Limb (tissue), 2 donors: ENCODE measurements around the gene IDH3A.

Experiments used
- DNase-seq, 2 donors: peaks; one replicate each; pipeline ENCODE4 v3.0.0-alpha.2; 2016; ENCODE audit errors: extremely low spot score in 2 of 2

The IDH3A gene

DNA sequence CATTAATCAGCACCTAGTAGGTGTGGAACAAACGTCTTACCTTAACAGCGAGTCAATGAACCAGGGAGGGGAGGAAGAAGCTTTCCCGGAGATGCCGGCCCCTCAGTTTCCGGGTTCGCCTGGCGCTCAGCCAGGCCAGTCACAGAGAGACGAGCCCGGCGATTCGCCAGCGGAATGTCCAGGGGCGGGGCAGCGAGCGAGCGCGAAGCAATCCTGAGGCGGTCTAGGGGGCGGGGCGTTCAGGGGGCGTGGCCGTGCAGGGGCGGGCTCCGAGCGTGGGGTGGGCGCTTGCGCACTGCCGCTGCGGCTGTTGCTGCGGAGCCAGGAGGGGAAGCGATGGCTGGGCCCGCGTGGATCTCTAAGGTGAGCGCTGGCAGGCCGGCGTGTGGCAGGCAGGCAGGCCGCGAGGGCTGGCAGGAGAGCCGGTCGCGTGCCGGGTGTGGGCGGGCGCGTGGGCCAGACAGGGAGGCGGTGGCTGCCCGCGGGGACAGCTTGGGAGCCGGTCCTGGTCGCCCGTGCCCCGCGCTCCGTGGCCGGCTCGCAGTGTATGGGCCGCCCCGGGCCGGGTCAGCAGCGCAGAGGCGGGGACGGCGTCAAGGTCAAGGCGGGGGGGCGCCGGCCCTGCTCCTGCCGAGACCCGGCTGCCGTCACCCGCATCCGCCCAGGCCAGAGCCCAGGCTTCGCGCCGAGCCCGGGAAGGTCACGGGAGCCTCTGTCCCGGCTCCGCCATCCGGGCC is at the start of gene IDH3A:
Gene IDH3A, plus strand, starts transcription at position 295 of the 737 bp plus-strand sequence. Its CDS starts 42 bp downstream, at position 337.
- peak; percentile 98 to 100 for DNase-seq

DNA sequence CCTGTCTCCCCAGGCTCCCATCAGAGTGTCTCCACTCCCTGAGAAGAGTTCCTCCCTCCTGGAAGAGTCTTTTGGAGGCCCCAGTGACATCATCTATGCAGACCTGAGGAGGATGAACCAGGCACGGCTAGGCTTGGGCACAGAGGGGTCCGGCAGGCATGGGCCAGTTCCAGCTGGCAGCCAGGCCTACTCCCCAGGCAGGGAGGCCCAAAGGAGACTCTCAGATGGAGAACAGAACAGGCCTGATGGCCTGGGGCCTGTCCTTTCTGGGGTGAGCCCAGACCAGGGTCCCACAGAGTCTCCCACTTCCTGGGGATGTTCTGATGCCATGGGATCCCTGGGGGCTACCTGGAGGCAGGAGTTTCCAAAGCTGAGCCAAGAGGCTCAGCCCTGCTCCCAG is 48.3 kb upstream of the IDH3A start:
- no peak for DNase-seq

DNA sequence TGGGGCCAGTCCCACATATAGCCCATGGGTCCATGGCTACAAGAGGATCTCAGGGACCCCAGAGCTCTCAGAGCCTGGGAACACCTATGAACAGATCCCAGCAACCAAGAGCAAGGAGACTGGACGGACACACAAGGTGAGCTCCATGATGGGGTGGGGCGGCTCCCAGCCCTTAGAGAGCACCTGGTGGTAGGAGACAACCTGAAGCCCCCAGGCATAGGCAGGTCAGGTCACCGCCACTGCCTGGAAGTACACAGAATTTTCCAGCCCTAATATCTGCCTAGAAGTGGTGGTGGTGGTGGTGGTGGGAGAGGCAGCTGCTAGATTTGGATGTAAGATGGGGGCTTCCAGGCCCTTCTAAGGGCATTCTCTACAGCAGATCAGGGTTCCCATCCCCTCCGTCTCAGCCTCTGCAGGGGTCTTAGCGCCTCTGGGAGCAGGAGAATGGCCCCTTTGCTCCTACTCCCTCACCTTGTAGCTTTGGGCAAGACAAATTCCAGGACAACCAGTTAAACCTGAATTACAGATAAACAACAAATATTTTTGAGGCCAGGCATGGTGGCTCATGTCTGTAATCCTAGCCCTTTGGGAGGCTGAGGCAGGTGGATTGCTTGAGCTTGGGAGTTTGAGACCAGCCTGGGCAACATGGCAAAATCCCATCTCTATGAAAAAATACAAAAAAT is 47.6 kb upstream of the IDH3A start:
- no peak for DNase-seq

DNA sequence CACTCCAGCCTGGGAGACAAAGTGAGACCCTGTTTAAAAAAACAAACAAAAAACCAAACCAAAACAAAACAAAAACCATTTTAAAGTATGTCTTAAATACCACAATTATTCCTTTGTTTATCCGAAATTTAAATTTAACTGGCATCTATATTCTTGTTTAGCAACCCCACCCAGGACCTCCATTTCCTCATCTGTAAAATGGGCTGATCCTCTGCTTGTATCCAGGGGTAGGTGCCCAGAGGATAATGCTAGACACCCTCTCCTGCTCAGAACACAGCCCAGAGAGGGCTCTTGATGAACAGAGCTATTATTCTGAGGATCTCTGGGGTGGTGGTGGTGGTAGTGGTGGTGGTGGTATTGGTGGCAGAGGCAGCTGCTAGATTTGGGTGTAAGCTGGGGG is 47.0 kb upstream of the IDH3A start:
- DNase-seq, result no peak

- DNase-seq, result no peak
Observed at GRCh38 chr15:78102741-78103140, 46.4 kb upstream of the IDH3A start.

DNA sequence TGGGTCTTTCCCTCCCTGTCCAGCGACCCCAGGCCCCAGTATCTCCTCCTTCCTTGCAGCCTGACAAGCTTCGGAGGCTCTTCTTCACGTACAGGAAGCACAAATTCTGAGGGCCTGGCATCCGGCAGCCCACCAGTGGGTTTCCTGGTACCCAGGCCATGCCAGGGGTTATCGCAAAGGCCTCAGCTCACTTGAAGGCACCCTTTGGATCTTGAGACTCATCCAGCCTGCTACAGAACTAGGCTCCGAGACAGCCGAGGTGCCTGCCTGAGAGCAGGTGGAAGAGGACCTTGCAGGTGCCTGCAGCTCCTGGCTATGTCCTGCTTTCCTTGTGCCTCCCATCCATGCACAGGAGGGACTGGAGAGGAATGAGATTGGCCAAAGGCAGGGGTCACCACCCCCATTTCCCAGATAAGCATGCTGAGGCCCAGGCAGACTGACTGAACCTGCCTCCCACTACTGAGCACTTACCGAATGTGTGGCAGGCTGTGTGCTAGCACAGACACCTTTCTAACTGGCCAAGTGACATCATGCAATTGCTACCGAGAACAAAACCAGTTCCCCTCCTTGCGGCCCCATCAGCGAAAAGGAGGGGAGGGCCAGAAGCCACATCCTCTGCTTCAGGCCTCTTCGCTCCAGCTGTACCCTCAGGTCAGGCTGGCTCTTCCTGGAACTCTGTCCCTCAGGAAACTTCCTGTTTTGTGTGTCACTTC is 45.6 kb upstream of the IDH3A start:
- peak in 1 of 2 donors; percentile 20 for DNase-seq

DNA sequence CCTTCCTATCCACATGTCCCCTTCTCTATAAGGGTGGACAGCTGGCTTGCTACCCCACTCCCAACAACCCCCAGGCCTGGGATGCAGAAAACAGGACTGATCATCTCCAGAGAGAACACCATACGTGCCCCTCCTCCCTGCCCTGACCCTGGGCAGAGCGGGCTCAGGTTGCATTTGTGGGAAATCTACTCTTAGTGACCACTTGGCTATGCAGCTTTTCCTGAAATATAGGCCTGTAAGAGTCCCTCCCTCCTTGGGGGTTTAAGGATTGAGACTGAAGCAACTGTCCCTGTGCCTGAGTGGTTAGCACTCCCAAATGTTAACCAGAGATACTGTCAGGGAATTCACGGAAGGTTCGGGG is 45.1 kb upstream of the IDH3A start:
- no peak for DNase-seq

DNA sequence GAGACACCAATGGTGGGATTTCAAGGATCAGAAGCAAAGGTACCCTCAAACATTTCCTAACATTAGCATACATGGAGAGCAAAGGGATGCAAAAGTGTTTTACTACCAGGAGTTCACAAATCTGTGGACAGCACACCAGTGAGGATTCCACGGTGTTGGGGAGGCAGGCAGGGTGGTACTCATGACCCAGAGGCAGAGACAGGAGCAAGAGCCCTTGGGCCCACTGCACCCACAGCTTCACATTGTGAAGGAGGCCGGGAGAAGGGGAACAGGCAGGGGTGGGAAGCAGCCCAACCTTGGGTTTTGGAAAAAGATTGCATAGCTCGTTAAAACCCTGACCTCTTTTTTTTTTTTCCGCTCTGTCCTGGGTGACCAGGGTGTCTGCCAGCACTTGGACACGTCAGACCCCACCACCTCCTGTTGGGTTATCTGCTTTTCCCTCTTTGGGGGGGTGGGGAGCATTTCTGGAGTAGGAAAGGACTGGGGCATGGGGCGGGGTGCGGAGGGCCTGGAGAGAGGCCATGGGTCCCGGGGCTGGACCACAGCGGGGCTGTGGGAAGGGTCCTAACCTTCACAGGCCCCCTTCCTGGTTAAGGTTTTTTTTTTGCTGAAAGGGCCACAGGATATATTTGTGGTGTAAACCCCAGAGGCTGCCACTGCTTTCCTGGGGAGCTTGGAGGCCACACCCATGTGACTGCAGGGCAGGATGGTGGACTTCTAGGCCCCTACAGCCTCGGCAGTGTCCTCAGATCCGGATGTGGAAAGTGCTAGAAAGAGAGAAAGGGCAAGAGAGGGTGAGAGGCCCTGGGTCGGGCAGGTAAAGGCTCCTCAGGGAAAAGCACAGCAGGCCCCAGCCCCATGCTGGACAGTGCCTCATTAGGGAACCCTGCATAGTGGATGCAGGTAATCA is 44.3 kb upstream of the IDH3A start:
- DNase-seq, result no peak

DNA sequence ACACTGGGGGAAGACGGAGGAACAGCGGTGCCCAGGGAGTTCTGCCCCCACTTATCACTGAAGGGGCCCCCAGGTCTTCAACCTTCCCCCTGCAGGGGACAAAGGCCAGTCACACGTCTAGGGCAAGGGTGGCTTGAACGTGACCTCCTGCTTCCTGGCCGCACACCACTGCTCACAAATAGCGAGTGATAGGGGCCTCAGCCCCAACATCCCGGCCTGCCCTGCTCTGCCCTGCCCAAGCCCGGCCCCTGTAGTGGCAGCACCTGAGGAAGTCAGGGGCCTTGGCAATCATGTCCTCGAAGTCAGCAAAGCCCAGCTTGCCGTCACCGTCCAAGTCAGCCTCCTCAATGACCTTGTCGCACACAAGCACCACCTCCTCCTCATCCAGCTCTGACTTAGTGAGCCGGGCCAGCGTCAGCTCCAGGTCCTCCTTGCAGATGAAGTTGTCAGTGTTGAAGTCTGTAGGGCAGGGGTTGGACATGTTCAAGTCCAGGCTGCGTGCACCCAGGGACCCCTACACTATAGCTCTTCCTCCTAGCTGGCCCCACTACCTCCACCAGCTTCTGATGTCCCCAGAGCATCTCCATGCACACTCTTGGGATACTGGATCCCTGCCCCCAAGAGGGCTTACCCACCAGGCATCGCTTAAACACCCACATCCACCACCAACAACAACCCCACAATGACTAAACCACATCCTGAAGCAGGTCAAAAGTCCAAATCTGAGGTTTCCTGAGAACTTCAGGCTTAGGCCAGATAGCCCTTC is 43.5 kb upstream of the IDH3A start:
- DNase-seq, result no peak

GRCh38 chr15:78107471-78107870 is 41.7 kb upstream of the IDH3A start:
- DNase-seq, result no peak

GRCh38 chr15:78108300-78109084 is 40.7 kb upstream of the IDH3A start:
- peak; percentile 64 to 83 for DNase-seq

- no peak for DNase-seq
Observed at GRCh38 chr15:78109156-78109555, 40.0 kb upstream of the IDH3A start.

DNA sequence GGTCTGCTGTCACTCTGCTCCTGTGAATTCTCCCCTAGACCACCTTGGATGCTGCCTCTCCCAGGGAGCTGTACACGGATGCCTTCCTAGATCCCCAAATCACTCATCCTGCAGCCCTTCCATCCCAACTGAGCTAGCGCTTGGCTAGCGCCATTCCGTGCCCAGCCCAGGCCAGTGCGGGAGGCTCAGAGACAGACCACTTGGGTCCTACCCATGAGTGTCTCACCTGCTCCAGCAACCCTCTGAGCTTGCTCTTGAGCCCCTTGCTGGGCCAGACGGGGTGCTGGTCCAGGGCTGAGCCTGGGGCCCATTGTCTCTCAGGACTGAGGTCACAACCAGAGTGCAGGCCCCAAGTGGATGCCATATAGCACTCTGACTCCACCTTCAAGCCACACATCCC is 39.1 kb upstream of the IDH3A start:
- DNase-seq, result peak in 1 of 2 donors; percentile 22

DNA sequence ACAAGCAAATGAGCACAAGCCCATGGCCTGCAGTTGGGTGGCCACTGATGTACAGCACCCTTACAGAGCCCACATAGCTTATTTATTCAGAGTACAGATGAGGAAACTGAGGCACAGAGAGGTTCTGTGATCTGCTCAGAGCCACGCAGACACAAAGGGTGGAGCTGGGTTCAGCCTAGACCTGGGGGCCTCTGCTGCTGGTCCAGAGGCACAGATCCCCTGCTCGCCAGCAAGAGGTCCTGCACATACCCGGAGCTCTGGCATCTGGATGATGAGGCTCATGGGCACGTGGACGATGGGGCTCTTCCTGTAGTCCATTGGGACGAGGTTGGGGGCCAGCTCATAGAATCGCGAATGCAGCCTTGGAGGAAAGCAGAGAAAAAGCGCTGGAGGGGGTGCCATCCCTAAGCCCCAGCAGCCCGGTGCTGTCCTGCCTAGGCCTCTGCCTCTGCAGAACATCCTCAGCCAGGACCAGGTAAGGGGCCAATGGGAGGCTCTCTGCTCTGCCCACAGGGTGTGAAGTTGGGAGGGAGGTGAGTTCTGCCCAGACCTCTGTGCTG is 38.2 kb upstream of the IDH3A start:
- DNase-seq, result no peak

DNA sequence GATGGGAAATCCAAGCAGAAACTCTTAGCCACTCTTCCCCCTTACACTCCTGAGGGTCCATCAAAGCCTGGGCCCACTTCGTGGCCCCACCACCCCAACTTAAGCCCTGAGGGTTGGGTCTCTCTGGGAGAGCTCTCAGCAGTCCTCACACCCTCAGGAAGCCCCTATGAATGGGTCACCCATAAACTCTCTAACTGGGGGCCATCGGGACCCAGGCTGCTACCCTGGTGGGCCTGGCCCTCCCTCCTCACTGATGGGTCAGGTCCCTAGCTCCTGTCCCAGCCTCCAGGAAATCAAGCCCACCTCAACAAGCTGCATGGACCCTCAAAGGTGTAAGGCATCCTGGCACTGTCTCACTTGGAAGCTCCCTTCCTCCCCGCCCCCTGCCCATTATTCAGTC is 37.4 kb upstream of the IDH3A start:
- DNase-seq, result no peak

DNA sequence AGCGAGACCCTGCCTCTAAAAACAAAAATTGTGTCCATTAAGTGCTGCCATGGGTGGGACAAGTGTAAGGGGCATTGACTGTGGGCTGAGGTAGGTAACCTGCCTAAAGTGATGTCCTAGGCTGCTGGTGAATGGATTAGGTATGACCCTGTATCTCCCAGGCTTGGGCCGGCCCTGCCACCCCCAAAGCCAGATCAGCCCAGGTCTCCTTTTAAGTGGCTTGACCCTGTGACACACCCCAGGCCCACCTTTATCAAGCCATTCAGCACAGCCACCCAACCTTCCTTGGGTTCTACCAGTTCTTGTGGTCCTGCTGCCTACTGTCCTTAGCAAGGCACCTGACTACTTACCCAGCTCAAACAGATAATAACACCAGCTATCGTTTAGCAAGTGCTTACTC is 36.6 kb upstream of the IDH3A start:
- no peak for DNase-seq

DNA sequence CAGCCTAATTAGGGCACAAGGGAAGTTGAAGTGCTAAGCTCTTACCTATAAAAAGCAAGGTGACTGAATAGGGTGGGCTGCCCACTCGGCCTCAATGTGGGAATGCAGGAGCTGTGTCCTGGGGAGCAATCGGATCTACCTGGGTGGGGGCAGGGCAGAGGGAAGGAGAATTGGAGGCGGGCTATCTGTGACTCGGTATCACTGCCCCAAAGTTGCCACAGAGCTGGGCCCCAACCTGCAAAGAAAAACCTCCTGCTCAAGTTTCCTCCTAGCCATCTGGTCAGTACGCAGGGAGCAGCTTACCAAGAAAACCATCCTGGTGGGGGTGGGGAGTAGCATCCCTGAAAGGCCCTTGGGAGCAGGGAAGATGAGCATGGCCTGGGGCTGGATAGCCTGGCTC is 28.6 kb upstream of the IDH3A start:
- DNase-seq, result no peak

DNA sequence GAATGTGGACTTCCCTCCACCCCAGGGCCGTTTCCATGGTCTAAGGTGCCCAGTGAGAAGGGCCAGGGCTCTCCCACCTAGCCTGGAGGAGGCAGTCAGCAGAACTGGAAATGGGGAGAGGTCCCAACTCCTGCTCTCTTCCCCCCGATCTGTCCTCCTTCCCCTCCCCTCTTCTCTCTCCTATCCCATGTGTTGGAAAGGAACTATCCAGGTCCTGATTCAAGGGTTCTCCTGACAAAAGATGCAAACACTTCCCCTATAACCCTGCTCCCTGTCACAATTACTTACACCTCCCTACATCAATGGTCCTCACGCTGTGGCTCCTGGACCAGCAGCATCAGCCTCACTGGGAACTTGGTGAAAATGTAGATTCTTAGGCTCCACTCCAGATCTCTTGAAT is 23.9 kb upstream of the IDH3A start:
- no peak for DNase-seq

- no peak for DNase-seq
Observed at GRCh38 chr15:78127882-78128281, 21.3 kb upstream of the IDH3A start.
